Adipocyte (in vitro differentiated cells): ENCODE results near the gene ITPK1.
A peak's percentile ranks its signal among the peaks of the same experiment; 100 is the strongest.

ENCODE experiments used
- DNase-seq: peaks from one replicate; pipeline ENCODE4 v3.0.0-alpha.2; 2015; ENCODE audit warnings: low read depth
- H3K27me3 ChIP-seq: replicated peaks from 2 replicates; pipeline ENCODE4 v1.7.0; 2013; ENCODE audit warnings: mild to moderate bottlenecking, low read length, moderate library complexity; ENCODE audit not compliant: control insufficient read depth, insufficient read depth
- H3K36me3 ChIP-seq: 2 replicates; pipeline ENCODE4 v1.7.0; 2013; ENCODE audit warnings: low read length, mild to moderate bottlenecking, moderate library complexity; ENCODE audit not compliant: control insufficient read depth, insufficient read depth, severe bottlenecking
- H3K4me1 ChIP-seq: 2 replicates; pipeline ENCODE4 v1.7.0; 2013; ENCODE audit warnings: mild to moderate bottlenecking, low read length, moderate library complexity; ENCODE audit not compliant: control insufficient read depth, insufficient read depth
- H3K4me3 ChIP-seq: 2 replicates; pipeline ENCODE4 v1.7.0; 2013; ENCODE audit warnings: mild to moderate bottlenecking, low read length, moderate library complexity
- H3K9ac ChIP-seq: 2 replicates; pipeline ENCODE4 v1.7.0; 2013; ENCODE audit warnings: mild to moderate bottlenecking, low read length, moderate library complexity
- H3K9me3 ChIP-seq: 2 replicates; pipeline ENCODE4 v1.7.0; 2013; ENCODE audit warnings: mild to moderate bottlenecking, low read length, moderate library complexity; ENCODE audit not compliant: control insufficient read depth

ITPK1 gene

GRCh38 chr14:92976268-92976667 is 139.5 kb downstream of the ITPK1 start:
- H3K9me3 ChIP-seq = peaks cover 14% of the 10 kb centered on the region
- no peak overlapping the region for H3K4me3 ChIP-seq
- H3K27me3 ChIP-seq = no peaks in the 10 kb centered on the region
- no peak overlapping the region for H3K9ac ChIP-seq
- H3K4me1 ChIP-seq = peaks cover 17% of the 10 kb centered on the region
- DNase-seq = no peak
- peaks cover 22% of the 10 kb centered on the region for H3K36me3 ChIP-seq

- H3K27me3 ChIP-seq = no peaks in the 10 kb centered on the region
- H3K36me3 ChIP-seq = peaks cover 22% of the 10 kb centered on the region
- no peak for DNase-seq
- H3K9me3 ChIP-seq = peaks cover 14% of the 10 kb centered on the region
- no peak overlapping the region for H3K9ac ChIP-seq
- H3K4me1 ChIP-seq = peaks cover 17% of the 10 kb centered on the region
- no peak overlapping the region for H3K4me3 ChIP-seq
Observed at GRCh38 chr14:92974541-92975345, 141.0 kb downstream of the ITPK1 start.

GRCh38 chr14:92973798-92974372 is 141.8 kb downstream of the ITPK1 start:
- peaks cover 14% of the 10 kb centered on the region for H3K9me3 ChIP-seq
- peak overlapping the region; percentile 37 for H3K9ac ChIP-seq
- H3K4me3 ChIP-seq = no peak overlapping the region
- DNase-seq = peak; percentile 17
- peaks cover 22% of the 10 kb centered on the region for H3K36me3 ChIP-seq
- peaks cover 17% of the 10 kb centered on the region for H3K4me1 ChIP-seq
- no peaks in the 10 kb centered on the region for H3K27me3 ChIP-seq

- Histone ChIP-seq H3K4me3 (no peak overlapping the region), H3K36me3 (peaks cover 22% of the 10 kb centered on the region), H3K9me3 (peaks cover 14% of the 10 kb centered on the region), H3K9ac (peak overlapping the region; percentile 37), H3K4me1 (peaks cover 17% of the 10 kb centered on the region), H3K27me3 (no peaks in the 10 kb centered on the region)
- DNase-seq = peak; percentile 57
Observed at GRCh38 chr14:92973261-92973797, 142.4 kb downstream of the ITPK1 start.

- Histone ChIP-seq H3K27me3 (no peaks in the 10 kb centered on the region), H3K4me3 (no peak overlapping the region), H3K36me3 (peaks cover 9% of the 10 kb centered on the region), H3K9me3 (peaks cover 12% of the 10 kb centered on the region), H3K9ac (no peak overlapping the region), H3K4me1 (peaks cover 17% of the 10 kb centered on the region)
- DNase-seq = no peak
Observed at GRCh38 chr14:92971601-92972180, 144.0 kb downstream of the ITPK1 start.

GRCh38 chr14:92970271-92970670 is 145.5 kb downstream of the ITPK1 start:
- DNase-seq = no peak
- H3K4me1 ChIP-seq = peaks cover 18% of the 10 kb centered on the region
- no peaks in the 10 kb centered on the region for H3K9me3 ChIP-seq
- H3K4me3 ChIP-seq = no peak overlapping the region
- no peaks in the 10 kb centered on the region for H3K36me3 ChIP-seq
- H3K27me3 ChIP-seq = no peaks in the 10 kb centered on the region
- H3K9ac ChIP-seq = no peak overlapping the region

- Histone ChIP-seq H3K9me3 (no peaks in the 10 kb centered on the region), H3K27me3 (no peaks in the 10 kb centered on the region), H3K9ac (no peak overlapping the region), H3K4me3 (no peak overlapping the region), H3K36me3 (no peaks in the 10 kb centered on the region), H3K4me1 (peaks cover 22% of the 10 kb centered on the region)
- DNase-seq = no peak
Observed at GRCh38 chr14:92969871-92970270, 145.9 kb downstream of the ITPK1 start.

- H3K4me3 ChIP-seq = no peak overlapping the region
- H3K9ac ChIP-seq = no peak overlapping the region
- H3K4me1 ChIP-seq = peaks cover 25% of the 10 kb centered on the region
- no peaks in the 10 kb centered on the region for H3K36me3 ChIP-seq
- H3K27me3 ChIP-seq = no peaks in the 10 kb centered on the region
- H3K9me3 ChIP-seq = no peaks in the 10 kb centered on the region
- no peak for DNase-seq
Observed at GRCh38 chr14:92969430-92969829, 146.3 kb downstream of the ITPK1 start.

GRCh38 chr14:92968291-92969020 is 147.3 kb downstream of the ITPK1 start:
- Histone ChIP-seq H3K9ac (no peak overlapping the region), H3K27me3 (no peaks in the 10 kb centered on the region), H3K36me3 (no peaks in the 10 kb centered on the region), H3K4me1 (peaks cover 25% of the 10 kb centered on the region), H3K4me3 (no peak overlapping the region), H3K9me3 (no peaks in the 10 kb centered on the region)
- no peak for DNase-seq

GRCh38 chr14:92967346-92967926 is 148.3 kb downstream of the ITPK1 start:
- Histone ChIP-seq H3K27me3 (no peaks in the 10 kb centered on the region), H3K36me3 (peaks cover 2% of the 10 kb centered on the region), H3K9ac (no peak overlapping the region), H3K4me1 (peaks cover 22% of the 10 kb centered on the region), H3K4me3 (no peak overlapping the region), H3K9me3 (no peaks in the 10 kb centered on the region)
- DNase-seq = no peak
